ENCODE data around the gene PIGP. TPM values are rescaled to one million over a fixed set of nuclear protein-coding genes. Genes with fewer than 3 reads are reported as not detected.

The PIGP gene
- total RNA-seq, 1 experiment from 2014 or later = 57.0 TPM

DNA sequence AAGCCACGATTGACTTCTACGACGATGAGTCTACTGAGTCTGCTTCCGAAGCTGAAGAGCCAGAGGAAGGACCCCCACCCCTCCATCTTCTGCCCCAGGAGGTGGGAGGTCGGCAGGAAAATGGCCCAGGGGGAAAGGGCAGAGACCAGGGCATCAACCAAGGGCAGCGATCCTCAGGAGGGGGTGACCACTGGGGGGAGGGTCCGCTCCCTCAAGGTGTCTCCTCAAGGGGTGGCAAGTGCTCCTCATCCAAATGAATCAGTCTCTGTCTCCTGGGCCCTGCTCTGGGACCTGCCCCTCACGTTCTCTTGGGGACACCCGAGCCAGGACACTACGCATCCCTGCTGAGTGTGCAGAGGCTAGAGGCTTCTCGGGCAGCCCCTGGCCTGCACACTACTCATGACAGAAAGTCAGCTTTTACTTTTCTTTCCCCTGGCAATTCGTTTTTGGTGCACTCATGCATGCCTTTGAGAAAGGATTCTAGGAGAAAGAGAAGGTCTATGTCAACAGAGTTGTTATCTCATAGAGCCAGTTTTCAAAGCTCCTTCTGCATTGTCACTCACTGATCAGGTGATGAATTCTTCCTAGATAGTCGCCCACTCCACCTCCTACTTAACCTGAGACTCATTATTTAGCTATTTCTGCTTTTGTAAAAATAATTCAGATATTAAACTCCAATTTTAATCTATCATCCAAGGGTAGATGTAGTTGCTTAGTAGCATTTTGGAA lies 54.8 kb downstream of the PIGP start:
- no peak for DNase-seq (ENCODE audit: low read depth, low spot score)
- in situ Hi-C loops (cut with HindIII; ENCODE audit: low pct_unique_long_range_greater_than_20kb, low sequenced_read_pairs) = no loop called here

Small RNA genes lying within 50 kb of the gene (small RNA-seq; reads per million reads assigned to genes)
- gene RNU6-696P = 0 reads per million in 2 experiments

Other genes with a start within 250 kb of the PIGP start
- 27.7 and 33.8 TPM in 2 replicates for gene HLCS, start 106.4 kb downstream of the PIGP start, total RNA-seq (2014; rRNA removed; shearing (Covaris generic))
- not detected in 2 replicates for gene RIPPLY3, start 66.4 kb downstream of the PIGP start, total RNA-seq (2014; rRNA removed; shearing (Covaris generic))
- gene TTC3, start 183 bp upstream of the PIGP start, total RNA-seq (2014; rRNA removed; shearing (Covaris generic)) = 93.4 and 99.9 TPM in 2 replicates
- 83.8 and 90.1 TPM in 2 replicates for gene VPS26C, start 194.3 kb upstream of the PIGP start, total RNA-seq (2014; rRNA removed; shearing (Covaris generic))

Data from SK-MEL-5 (cell line).